Bladder microvascular endothelial cell (primary cell): ENCODE measurements around the gene IL5. TPM values are rescaled to one million over a fixed set of nuclear protein-coding genes. Genes with fewer than 3 reads are reported as not detected.

Experiments
- total RNA-seq: library from RNA; depleted of rRNA; stranded (reverse); fragments of >200 nt; gene quantifications from 2 replicates; pipeline ENCODE4 v1.2.3, GENCODE V29; 2014

IL5 gene
- total RNA-seq: not detected in 2 replicates

DNA sequence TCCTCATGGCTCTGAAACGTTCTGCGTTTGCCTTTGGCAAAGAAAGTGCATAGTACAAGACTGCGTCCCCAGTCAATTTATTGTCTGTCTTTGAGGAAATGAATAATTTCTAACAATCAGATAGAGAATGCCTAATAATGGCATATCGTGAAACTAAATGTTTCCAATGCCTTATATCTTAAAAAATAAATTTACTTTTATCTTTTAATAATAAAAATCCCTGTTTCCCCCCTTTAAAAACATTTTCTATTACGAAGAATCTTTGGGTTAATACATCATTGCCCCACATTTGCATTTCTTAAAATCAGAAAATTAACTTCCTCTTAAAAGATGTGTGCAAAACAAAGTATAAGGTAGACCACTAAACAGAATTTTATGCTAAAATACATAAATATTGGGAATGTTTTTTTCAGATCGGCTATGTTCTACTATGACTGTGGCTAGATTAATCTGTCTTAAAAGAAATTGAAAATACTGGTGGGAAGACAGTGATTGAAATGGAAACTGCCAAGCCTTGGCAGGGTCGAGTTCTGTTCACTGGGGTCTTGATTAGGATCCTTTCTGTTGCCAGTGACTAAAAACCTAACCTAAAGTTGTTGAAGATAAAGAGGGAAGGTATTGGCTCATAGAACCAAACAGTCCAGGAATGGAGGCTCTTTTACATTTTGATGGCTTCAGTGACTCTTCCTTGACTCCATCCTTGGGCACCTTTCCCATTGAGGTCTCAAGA is at the start of gene IL5:
Gene IL5, minus strand, starts transcription at position 51 of the 730 bp plus-strand sequence. Its CDS starts 44 bp downstream, at position 7.

DNA sequence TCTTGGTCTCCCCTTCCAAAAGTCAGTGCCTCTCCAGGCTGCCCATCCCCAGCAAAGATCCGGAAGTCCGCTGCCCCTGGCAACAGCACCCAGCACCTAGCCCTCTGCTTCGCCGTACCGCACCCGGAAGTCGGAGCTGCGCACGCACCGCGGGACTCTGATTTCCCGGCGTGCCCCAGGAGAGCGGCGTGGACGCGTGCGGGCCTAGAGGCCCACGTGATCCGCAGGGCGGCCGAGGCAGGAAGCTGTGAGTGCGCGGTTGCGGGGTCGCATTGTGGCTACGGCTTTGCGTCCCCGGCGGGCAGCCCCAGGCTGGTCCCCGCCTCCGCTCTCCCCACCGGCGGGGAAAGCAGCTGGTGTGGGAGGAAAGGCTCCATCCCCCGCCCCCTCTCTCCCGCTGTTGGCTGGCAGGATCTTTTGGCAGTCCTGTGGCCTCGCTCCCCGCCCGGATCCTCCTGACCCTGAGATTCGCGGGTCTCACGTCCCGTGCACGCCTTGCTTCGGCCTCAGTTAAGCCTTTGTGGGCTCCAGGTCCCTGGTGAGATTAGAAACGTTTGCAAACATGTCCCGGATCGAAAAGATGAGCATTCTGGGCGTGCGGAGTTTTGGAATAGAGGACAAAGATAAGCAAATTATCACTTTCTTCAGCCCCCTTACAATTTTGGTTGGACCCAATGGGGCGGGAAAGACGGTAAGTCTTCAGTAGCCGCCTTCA is 13.6 kb upstream of the IL5 start, which contains the start of gene RAD50:
Gene RAD50, plus strand, starts transcription at position 215 of the 715 bp plus-strand sequence. Its CDS starts 348 bp downstream, at position 563.

Other genes with a start within 250 kb of the IL5 start
- 3.5 and 4.7 TPM in 2 replicates for gene SLC22A4, start 249.1 kb downstream of the IL5 start, total RNA-seq
- 4.4 and 5.2 TPM in 2 replicates for gene SLC22A5, start 173.8 kb downstream of the IL5 start, total RNA-seq
- 17.6 and 49.5 TPM in 2 replicates for gene IRF1, start 52.7 kb downstream of the IL5 start, total RNA-seq
- 8.9 and 26.1 TPM in 2 replicates for gene RAD50, start 13.5 kb upstream of the IL5 start, total RNA-seq
- not detected in 2 replicates for gene IL13, start 114.7 kb upstream of the IL5 start, total RNA-seq
- gene IL4, start 130.5 kb upstream of the IL5 start, total RNA-seq: not detected in 2 replicates
- gene KIF3A, start 194.0 kb upstream of the IL5 start, total RNA-seq: 4.2 and 12.3 TPM in 2 replicates
- under 0.01 and 0.06 TPM in 2 replicates for gene CCNI2, start 203.9 kb upstream of the IL5 start, total RNA-seq
- 37.6 and 70.4 TPM in 2 replicates for gene SEPTIN8, start 233.7 kb upstream of the IL5 start, total RNA-seq